GM18951 (cell line): ENCODE results near the gene OAS3.

ENCODE experiments used
- POLR2A ChIP-seq: IDR thresholded peaks from 4 replicates; pipeline ENCODE4 v1.6.1; 2011; ENCODE audit warnings: mild to moderate bottlenecking; ENCODE audit not compliant: insufficient read length, insufficient read depth; ENCODE audit errors: extremely low read depth
- in situ Hi-C: fragments of 300-500 bp; cut with MboI; formaldehyde crosslinking; loops from one replicate; pipeline ENCODE4 v1.12.0; 2022; ENCODE audit warnings: low sequenced_read_pairs, mixed read lengths, inconsistent platforms; ENCODE audit not compliant: unreplicated experiment

OAS3 gene

GRCh38 chr12:112930350-112930749 is 7.9 kb upstream of the OAS3 start:
- in situ Hi-C loops, result no loop called here
- TF ChIP-seq POLR2A, result no peak

GRCh38 chr12:112932485-112933128 is 5.7 kb upstream of the OAS3 start:
- TF ChIP-seq POLR2A, result no peak

GRCh38 chr12:112933129-112933505 is 5.2 kb upstream of the OAS3 start:
- in situ Hi-C loops, result no loop called here
- TF ChIP-seq POLR2A, result no peak

More at GRCh38 chr12:112932485-112933128, 5.7 kb upstream of the OAS3 start:
- in situ Hi-C loops, result no loop called here

DNA sequence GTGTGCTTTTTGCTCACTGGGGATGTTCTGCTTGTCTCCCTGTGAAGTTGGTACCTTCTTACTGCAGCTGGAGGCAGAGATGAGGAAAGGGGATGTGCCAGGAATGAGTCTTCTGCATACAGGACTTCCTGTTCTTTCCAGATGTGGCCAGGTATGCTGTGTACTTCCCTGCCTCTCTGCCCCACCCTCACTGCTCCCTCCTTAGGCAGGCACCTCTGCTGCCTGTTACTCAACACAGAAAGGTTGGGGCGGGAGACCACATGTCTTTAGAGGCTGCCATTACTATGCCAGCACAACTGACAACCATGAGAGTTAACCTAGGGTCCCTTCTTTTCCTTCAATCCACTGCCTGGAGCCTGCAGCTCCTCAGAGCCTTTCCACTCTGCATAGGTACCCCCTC is 2.0 kb upstream of the OAS3 start:
- in situ Hi-C loops, result no loop called here
- TF ChIP-seq POLR2A, result no peak

DNA sequence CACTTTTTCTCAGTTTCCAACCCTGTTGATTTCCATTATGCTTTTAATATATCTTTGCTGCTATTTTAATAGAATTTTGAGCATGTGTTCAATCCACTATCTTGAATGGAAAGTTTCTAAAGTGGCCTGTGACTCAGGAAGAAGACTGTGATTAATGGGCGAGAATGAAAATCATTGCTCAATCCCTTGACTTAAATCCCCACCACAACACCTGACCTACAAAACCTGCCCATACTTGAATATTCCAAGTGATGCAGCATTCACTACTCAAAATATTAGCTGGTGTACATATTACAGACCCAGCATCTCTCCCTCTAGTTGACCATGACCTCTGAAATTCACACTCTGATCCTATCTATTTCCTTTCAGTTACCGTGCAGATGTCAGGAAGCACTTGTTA is 1.3 kb upstream of the OAS3 start:
- no peak for TF ChIP-seq POLR2A
- in situ Hi-C loops, result no loop called here

- TF ChIP-seq POLR2A, result no peak
- in situ Hi-C loops, result no loop called here
Observed at GRCh38 chr12:112938751-112939150, 477 bp downstream of the OAS3 start.

DNA sequence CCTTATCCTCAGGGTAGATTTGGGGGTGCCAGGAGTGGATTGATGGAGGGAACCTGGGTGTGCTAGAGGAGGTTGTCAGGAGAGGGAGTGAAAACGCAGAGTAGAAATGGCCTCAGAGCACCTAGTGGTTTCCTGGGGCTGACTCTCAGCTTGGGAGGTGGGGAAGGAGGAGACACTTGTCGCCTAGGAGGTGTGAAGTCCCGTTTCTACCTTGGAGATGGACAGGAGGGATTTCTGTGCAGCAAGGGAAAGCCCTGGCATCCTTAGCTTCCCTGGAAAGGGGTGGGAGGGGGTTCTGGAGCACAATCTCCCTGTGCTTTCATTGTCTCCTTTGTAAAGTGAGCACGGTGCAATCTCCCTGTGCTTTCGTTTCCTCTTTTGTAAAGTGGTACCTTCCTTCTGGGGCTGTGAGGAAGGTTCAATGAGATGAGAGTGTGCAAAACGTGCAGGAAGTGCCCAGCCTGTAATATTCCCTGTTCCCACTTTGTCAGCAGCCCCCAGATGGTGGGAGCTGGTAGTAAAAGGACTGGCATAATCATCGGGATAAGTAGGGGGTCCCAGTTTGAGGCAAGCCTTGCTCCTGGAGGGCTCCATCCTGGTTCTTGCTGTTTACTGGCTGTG is 1.6 kb downstream of the OAS3 start:
- in situ Hi-C loops, result no loop called here
- TF ChIP-seq POLR2A, result peak; percentile 32

GRCh38 chr12:112941528-112942335 is 3.5 kb downstream of the OAS3 start:
- no peak for TF ChIP-seq POLR2A
- in situ Hi-C loops, result no loop called here

- in situ Hi-C loops, result no loop called here
- TF ChIP-seq POLR2A, result no peak
Observed at GRCh38 chr12:112942572-112942971, 4.3 kb downstream of the OAS3 start.

DNA sequence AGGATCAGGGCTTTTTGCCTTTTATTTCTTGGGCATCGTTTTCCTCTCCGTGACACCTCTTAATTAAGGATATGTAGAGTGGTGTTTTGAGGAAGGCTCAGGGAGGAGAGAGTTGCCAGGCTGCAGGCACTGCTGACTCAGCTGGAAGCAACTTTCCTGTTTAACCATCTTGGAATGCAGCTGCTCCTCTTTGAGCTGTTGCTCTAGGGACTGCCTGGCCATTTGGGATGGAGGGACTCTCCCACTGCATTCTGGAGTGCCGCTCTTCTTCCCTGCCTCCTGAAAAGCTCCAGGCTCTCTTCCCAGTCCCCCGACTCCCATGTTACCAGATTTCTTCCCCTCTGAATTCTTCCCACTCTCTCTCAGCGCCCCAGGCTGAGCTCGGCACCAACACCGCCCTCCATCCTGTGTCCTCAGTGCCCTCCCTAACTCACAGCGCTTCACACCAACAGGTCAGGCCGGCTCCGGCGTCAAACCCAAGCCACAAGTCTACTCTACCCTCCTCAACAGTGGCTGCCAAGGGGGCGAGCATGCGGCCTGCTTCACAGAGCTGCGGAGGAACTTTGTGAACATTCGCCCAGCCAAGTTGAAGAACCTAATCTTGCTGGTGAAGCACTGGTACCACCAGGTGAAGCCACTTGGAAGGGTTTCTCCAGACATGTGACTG is 5.9 kb downstream of the OAS3 start:
- in situ Hi-C loops, result no loop called here
- TF ChIP-seq POLR2A, result no peak

DNA sequence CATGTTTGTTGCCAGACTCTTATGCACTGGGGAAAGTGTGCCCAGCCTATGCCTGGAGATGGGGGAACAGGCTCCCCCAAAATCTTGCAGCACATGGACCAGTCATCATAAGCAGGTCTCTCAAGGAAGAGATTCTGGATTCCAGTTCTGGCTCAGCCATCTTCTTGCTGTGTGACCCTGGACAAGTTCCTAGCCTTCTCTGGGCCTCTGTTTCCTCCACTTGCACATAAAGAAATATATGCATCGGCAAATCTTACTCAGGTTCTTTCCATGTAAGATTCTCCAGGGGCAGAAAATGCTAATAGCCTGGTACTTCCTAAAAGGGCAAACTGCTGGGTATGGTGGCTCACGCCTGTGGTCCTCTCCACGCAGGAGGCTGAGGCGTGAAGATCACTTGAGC is 7.2 kb downstream of the OAS3 start:
- in situ Hi-C loops, result no loop called here
- TF ChIP-seq POLR2A, result no peak

GRCh38 chr12:112946236-112947000 is 8.1 kb downstream of the OAS3 start:
- in situ Hi-C loops, result no loop called here
- no peak for TF ChIP-seq POLR2A

DNA sequence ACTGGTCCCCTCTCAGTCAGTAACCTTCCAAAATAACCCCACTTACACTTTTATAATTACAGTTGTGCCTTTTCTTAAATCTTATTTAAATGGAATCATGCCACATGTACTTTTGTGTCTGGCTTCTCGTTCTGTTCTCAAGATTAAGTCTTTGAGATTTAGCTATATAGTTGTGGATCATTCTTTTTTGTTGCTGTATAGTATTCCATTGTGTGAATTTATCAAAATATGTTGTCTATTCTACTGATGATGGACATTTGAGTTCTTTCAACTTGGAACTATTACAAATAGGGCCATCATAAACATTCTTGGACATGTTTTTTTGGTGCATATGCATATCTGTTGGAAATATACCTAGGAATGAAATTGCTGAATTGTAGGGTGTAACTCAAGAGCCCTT is 9.0 kb downstream of the OAS3 start:
- no peak for TF ChIP-seq POLR2A
- in situ Hi-C loops, result no loop called here
